GM21786 (cell line): Measurements from ENCODE around the gene GTF3C2.
"Not testable (repeated sequence)": the region's sequence is repeated elsewhere in the genome, so short reads cannot be mapped to it uniquely, and the experiment has no call there.

ENCODE experiments used
- ATAC-seq: cut with Tn5 transposase; IDR thresholded peaks from one replicate; pipeline ENCODE4 v1.9.1; 2021; ENCODE audit not compliant: unreplicated experiment

GTF3C2 gene

GRCh38 chr2:27303093-27304025, 53.2 kb downstream of the GTF3C2 start:
- ATAC-seq, result no peak

DNA sequence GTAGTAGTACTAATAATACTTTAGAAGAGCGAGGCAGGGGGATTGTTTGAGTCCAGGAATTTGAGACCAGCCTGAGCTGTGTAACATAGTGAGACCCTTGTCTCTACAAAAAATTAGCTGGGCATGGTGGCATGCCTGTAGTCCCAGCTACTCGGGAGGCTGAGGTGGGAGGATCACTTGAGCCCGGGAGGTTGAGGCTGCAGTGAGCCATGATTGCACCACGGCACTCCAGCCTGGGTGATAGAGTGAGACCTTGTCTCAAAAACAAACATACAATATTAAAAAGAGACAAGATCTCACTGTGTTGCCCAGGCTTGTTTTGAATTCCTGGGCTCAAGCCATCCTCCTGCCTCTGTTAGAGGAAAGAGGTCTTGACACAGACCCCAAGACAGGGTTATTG, 56.0 kb downstream of the GTF3C2 start:
- ATAC-seq, result not testable (repeated sequence)

GRCh38 chr2:27298391-27299080, 58.0 kb downstream of the GTF3C2 start:
- no peak for ATAC-seq

DNA sequence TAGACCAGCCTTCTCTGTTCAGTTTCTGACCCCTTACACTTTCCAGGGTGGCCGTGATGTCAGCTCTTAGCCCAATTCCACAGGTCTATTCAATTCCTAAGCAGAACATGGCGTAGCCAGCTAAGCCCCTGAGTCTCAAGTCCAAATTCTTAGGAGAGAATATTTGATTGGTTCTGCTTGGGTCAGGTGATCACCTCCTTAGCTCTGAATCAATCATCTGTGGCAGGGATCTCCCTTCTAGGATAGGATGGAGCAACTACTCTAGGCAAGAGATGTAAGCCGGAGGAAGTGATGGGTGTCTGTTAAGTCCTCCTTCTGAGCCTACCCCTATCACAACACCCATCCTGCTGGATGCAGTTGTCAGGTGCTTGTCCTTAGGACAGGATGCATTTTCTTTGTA, 59.4 kb downstream of the GTF3C2 start:
- no peak for ATAC-seq

DNA sequence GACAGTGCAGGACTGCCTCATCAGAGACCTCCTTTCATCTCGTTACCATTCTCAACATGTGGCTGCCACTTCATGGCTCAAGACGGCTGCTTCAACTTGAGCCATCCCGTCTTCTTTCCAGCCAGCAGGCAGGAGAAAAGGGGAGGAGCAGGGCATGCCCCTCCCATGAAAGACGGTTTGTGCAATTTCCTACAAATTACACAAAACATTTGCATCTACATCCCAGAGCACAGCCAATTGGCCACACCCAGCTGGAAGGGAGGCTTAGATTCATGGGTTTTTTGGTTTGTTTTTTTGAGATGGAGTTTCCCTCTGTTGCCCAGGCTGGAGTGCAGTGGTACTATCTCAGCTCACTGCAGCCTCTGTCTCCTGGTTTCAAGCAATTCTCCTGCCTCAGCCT, 60.1 kb downstream of the GTF3C2 start:
- no peak for ATAC-seq

- ATAC-seq, result no peak
Observed at GRCh38 chr2:27294928-27295327, 61.6 kb downstream of the GTF3C2 start.

DNA sequence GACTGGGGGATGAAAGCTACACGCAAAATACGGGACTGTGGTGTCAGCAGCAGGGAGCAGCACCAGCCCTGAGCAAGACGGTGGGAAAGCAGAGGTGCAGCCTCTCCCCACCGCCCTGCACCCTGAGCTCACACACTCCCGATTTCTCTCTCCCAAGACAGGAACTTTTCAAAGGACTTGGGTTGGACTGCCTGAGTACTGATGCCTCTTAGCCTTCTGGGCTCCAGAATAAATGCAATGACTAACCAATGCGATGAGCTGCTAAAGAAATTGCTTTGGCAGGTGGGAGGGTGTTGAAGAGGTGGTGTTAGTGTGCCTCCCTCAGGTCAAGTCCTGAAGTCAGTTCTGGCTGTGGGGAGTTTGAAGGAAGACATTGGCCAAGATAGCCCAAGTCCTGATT, 64.7 kb downstream of the GTF3C2 start:
- no peak for ATAC-seq

GRCh38 chr2:27290549-27290948, 66.0 kb downstream of the GTF3C2 start:
- ATAC-seq, result no peak

GRCh38 chr2:27288610-27289009, 68.0 kb downstream of the GTF3C2 start:
- ATAC-seq, result no peak

DNA sequence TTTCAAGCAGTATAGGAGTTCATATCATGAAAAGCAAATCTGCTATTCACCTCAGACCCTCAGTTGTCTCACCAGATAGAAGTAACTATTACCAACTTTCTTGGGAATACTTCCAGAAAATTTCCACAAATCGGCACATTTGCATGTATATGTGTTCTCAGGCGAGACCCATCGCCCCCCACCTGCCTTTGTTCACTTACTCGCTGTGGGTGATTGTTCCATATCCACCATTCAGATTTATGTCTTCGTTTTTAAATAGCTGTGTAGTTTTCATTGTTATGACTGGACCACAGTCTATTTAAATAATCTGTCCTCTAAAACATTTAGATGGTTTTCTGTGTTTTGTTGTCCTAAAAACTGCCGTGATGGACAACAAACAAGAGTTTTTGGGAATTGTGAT, 71.1 kb downstream of the GTF3C2 start:
- no peak for ATAC-seq

- ATAC-seq, result no peak
Observed at GRCh38 chr2:27284996-27285395, 71.6 kb downstream of the GTF3C2 start.

- ATAC-seq, result no peak
Observed at GRCh38 chr2:27282892-27283291, 73.7 kb downstream of the GTF3C2 start.

GRCh38 chr2:27281855-27282559, 74.6 kb downstream of the GTF3C2 start, which contains the start of gene TRIM54:
TRIM54 (plus strand) TSS chr2:27282429; CDS start chr2:27282732, 303 bp downstream.
- no peak for ATAC-seq

- no peak for ATAC-seq
Observed at GRCh38 chr2:27281442-27281841, 75.1 kb downstream of the GTF3C2 start.

- no peak for ATAC-seq
Observed at GRCh38 chr2:27280826-27281225, 75.7 kb downstream of the GTF3C2 start.

GRCh38 chr2:27278010-27278409, 78.6 kb downstream of the GTF3C2 start:
- no peak for ATAC-seq
